Progenitor cell of endocrine pancreas (in vitro differentiated cells): ENCODE measurements around the gene BCOR. TPM values are rescaled to one million over a fixed set of nuclear protein-coding genes. Genes with fewer than 3 reads are reported as not detected.
A peak's percentile ranks its signal among the peaks of the same experiment; 100 is the strongest.

Experiments
- DNase-seq: peaks from one replicate; pipeline ENCODE4 v3.0.0; 2021; ENCODE audit warnings: low spot score; ENCODE audit not compliant: unreplicated experiment
- H3K27ac Mint-ChIP-seq: 2 replicates; pipeline ENCODE4 v1.8.0; 2021; ENCODE audit warnings: mild to moderate bottlenecking, moderate library complexity, mixed read lengths
- H3K27me3 Mint-ChIP-seq: 2 replicates; pipeline ENCODE4 v1.8.0; 2021; ENCODE audit warnings: mixed read lengths
- H3K36me3 Mint-ChIP-seq: 2 replicates; pipeline ENCODE4 v1.8.0; 2022; ENCODE audit warnings: mixed read lengths; ENCODE audit not compliant: insufficient read depth
- H3K4me1 Mint-ChIP-seq: 2 replicates; pipeline ENCODE4 v1.8.0; 2021; ENCODE audit warnings: low read depth, mixed read lengths
- H3K4me3 Mint-ChIP-seq: 2 replicates; pipeline ENCODE4 v1.8.0; 2021; ENCODE audit warnings: low read depth, mild to moderate bottlenecking, moderate library complexity, mixed read lengths
- H3K9me3 Mint-ChIP-seq: 2 replicates; pipeline ENCODE4 v1.8.0; 2021; ENCODE audit warnings: low read depth, mixed read lengths
- total RNA-seq: library from RNA; stranded (reverse); gene quantifications from 2 replicates; pipeline ENCODE4 v1.2.1, GENCODE V29; 2021
- TF ChIP-seq, protein P1 (sequence below): fragments of 200-600 bp; sonication (generic); IDR thresholded peaks from one replicate; pipeline ENCODE4 v1.5.0; 2021; ENCODE audit warnings: antibody characterized with exemption, mild to moderate bottlenecking; ENCODE audit not compliant: unreplicated experiment

Gene BCOR
- total RNA-seq, 1 donor from 2014 or later, result 20.5 TPM

DNA sequence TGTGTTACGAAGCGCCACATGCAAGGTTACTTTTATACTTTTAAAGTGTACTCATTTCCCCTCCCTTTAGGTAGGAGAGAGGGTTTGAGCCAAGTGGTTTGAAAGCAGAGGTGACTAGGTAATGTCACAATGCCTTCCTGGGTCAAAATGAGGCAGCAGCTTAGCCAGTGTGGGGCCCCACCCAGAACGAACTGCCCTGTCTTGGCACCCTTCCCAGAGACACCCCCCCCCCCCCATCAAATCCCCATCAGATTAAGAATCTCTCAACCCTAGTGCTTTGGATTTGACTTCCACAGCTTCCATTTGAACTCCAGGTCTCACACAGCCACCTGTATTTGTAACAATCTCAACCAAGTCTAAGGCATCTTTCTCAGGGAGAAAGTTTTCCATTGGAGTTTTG lies 31.1 kb downstream of the BCOR start:
- TF ChIP-seq, protein P1, sequence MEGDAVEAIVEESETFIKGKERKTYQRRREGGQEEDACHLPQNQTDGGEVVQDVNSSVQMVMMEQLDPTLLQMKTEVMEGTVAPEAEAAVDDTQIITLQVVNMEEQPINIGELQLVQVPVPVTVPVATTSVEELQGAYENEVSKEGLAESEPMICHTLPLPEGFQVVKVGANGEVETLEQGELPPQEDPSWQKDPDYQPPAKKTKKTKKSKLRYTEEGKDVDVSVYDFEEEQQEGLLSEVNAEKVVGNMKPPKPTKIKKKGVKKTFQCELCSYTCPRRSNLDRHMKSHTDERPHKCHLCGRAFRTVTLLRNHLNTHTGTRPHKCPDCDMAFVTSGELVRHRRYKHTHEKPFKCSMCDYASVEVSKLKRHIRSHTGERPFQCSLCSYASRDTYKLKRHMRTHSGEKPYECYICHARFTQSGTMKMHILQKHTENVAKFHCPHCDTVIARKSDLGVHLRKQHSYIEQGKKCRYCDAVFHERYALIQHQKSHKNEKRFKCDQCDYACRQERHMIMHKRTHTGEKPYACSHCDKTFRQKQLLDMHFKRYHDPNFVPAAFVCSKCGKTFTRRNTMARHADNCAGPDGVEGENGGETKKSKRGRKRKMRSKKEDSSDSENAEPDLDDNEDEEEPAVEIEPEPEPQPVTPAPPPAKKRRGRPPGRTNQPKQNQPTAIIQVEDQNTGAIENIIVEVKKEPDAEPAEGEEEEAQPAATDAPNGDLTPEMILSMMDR, result no peak
- H3K4me1 Mint-ChIP-seq, result peaks cover 5% of the 10 kb centered on the region
- no peaks in the 10 kb centered on the region for H3K27me3 Mint-ChIP-seq
- peaks cover 4% of the 10 kb centered on the region for H3K9me3 Mint-ChIP-seq
- no peak for DNase-seq
- H3K36me3 Mint-ChIP-seq, result peaks cover 18% of the 10 kb centered on the region
- H3K27ac Mint-ChIP-seq, result no peak overlapping the region
- no peak overlapping the region for H3K4me3 Mint-ChIP-seq

GRCh38 chrX:40065296-40066046 lies 32.3 kb downstream of the BCOR start:
- no peaks in the 10 kb centered on the region for H3K27me3 Mint-ChIP-seq
- no peak overlapping the region for H3K4me3 Mint-ChIP-seq
- no peak for DNase-seq
- H3K9me3 Mint-ChIP-seq, result peaks cover 4% of the 10 kb centered on the region
- peaks cover 5% of the 10 kb centered on the region for H3K4me1 Mint-ChIP-seq
- TF ChIP-seq, protein P1, result no peak
- H3K27ac Mint-ChIP-seq, result no peak overlapping the region
- H3K36me3 Mint-ChIP-seq, result peaks cover 16% of the 10 kb centered on the region

DNA sequence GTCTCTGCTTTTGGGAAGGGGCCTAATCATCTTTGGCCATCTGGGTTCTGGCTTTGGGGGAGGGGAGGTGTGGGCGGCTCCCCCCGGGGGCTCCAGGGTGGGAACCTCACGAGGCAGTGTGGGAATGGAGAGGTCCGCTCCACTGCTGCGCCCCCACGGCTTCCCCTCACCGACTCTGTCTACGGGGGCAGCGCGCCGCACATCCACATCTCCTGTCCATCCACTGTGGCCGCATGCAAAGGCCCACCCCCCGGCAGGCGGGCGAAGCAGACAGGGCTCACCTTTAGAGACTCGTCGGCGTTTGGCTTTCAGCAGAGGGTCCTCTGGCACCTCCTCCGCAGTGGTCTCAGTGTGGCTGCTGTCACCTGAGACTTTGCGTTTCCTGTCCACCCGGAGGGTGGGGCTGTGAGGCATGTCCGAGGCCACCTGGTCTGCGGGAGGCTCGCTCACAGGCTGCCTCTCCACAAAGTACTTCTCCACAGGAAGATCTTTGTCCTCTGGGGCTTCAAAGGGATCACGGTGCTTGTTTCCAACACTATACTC lies 33.6 kb downstream of the BCOR start:
- TF ChIP-seq, protein P1, result no peak
- peaks cover 12% of the 10 kb centered on the region for H3K36me3 Mint-ChIP-seq
- DNase-seq, result no peak
- peaks cover 5% of the 10 kb centered on the region for H3K4me1 Mint-ChIP-seq
- peak overlapping the region; percentile 43 for H3K27ac Mint-ChIP-seq
- no peaks in the 10 kb centered on the region for H3K27me3 Mint-ChIP-seq
- peaks cover 4% of the 10 kb centered on the region for H3K9me3 Mint-ChIP-seq
- H3K4me3 Mint-ChIP-seq, result no peak overlapping the region

DNA sequence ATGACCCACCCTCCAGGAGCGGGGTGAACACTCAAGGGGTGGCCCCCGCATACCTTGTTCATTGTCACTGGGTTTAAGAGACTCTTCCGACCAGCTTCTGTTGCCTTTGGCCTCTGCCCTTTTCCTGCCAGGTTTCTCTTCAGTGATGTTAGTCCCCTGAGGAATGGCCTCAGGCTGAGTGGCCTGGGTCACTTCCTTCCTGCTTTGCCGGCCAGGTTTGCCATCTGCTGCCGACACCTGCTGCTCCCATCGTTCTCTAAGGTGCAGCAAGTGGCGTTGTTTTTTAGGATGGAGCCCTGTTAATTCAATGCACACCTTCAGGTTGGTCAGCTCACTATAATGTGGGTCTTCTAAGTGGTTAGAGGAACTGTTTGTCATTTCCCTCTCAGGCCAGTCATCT lies 34.2 kb downstream of the BCOR start:
- no peak overlapping the region for H3K4me3 Mint-ChIP-seq
- TF ChIP-seq, protein P1, result no peak
- H3K27me3 Mint-ChIP-seq, result no peaks in the 10 kb centered on the region
- peak overlapping the region; percentile 71 for H3K27ac Mint-ChIP-seq
- H3K36me3 Mint-ChIP-seq, result peaks cover 12% of the 10 kb centered on the region
- H3K9me3 Mint-ChIP-seq, result peaks cover 4% of the 10 kb centered on the region
- H3K4me1 Mint-ChIP-seq, result peaks cover 8% of the 10 kb centered on the region
- no peak for DNase-seq

- peaks cover 13% of the 10 kb centered on the region for H3K4me1 Mint-ChIP-seq
- H3K27me3 Mint-ChIP-seq, result no peaks in the 10 kb centered on the region
- H3K36me3 Mint-ChIP-seq, result peaks cover 8% of the 10 kb centered on the region
- TF ChIP-seq, protein P1, result no peak
- no peak overlapping the region for H3K27ac Mint-ChIP-seq
- no peaks in the 10 kb centered on the region for H3K9me3 Mint-ChIP-seq
- no peak for DNase-seq
- no peak overlapping the region for H3K4me3 Mint-ChIP-seq
These were observed 35.1 kb downstream of the BCOR start for GRCh38 chrX:40062525-40063155.
